Ovary (tissue), 9 donors: ENCODE data around the gene TMEM134. TPM values are rescaled to one million over a fixed set of nuclear protein-coding genes. Genes with fewer than 3 reads are reported as not detected.

Source experiments
- microRNA-seq, 3 donors: library from miRNA; unstranded; fragments of <30 nt; microRNA quantifications; one replicate each; pipeline versions ENCODE4 to v1.2.0, GENCODE V29; 2019 to 2020
- polyA plus RNA-seq, 2 donors: library from polyadenylated mRNA; stranded (reverse); fragments of 200-250 nt in 1 of 2; fragments of 350-450 nt in 1 of 2; fragmentation: Illumina TruSeq in 1 of 2; extraction: RNeasy Lipid Tissue Mini Kit (QIAGEN cat#74804) in 1 of 2; gene quantifications; one replicate each; pipeline ENCODE4 v1.2.3, GENCODE V29; 2013 to 2014
- small RNA-seq: library from RNA; depleted of rRNA; stranded (forward); fragments of <200 nt; gene quantifications from one replicate; pipeline ENCODE3, GENCODE V24; 2016
- total RNA-seq, 7 donors: library from RNA; depleted of rRNA in 2 of 7; stranded (reverse); fragments of >200 nt in 2 of 7; fragmentation: NEBNext Ultra II Directional in 3 of 7; extraction: Animal tissue kit (Norgen Biotek cat#: 25700) in 3 of 7; gene quantifications; one replicate each; pipeline versions ENCODE4 v1.1.0 to v1.2.4, GENCODE V29; 2016 to 2023
- donor health status: DM: no; HTN: no; CAD: no; lungs with moderate emphysema.
- donor health status: DM: no; HTN: no; CAD: no.
- donor health status: Bipolar disorder and iron deficiency.
- donor health status: DM: yes; HTN: yes; CAD: no.
- donor health status: DM: no; HTN: no; CAD: no.
- donor health status: DM: yes; HTN: yes; CAD: no.

Gene TMEM134
- total and polyA plus RNA-seq, 9 donors: 2.7 to 69.8 (median 44.3) TPM

Small RNA genes lying within 50 kb of the gene (microRNA-seq; reads per million reads assigned to microRNA genes)
- 0 to 1.4 (median 0.38) reads per million in 3 donors for gene MIR6752

Small RNA genes lying within 50 kb of the gene (small RNA-seq; reads per million reads assigned to genes)
- gene MIR6752: 0.15 reads per million

Other genes starting within 250 kb of the TMEM134 start
- 10 to 100 TPM; 24.8 to 58.1 (median 49.0) TPM for gene GRK2, start 202.8 kb downstream of the TMEM134 start, total RNA-seq
- gene GRK2, start 202.8 kb downstream of the TMEM134 start, polyA plus RNA-seq: 10 to 100 TPM; 21.5 to 39.3 TPM
- 10 to 100 TPM; 35.6 to 60.9 (median 44.6) TPM for gene ANKRD13D, start 179.9 kb downstream of the TMEM134 start, total RNA-seq
- gene ANKRD13D, start 179.9 kb downstream of the TMEM134 start, polyA plus RNA-seq: 10 to 100 TPM in 1 of 2 donors, 1 to 10 TPM in 1; 5.6 to 29.3 TPM
- 10 to 100 TPM; 37.9 to 69.9 (median 52.1) TPM for gene SSH3, start 165.7 kb downstream of the TMEM134 start, total RNA-seq
- 10 to 100 TPM; 18.1 to 32.1 TPM for gene SSH3, start 165.7 kb downstream of the TMEM134 start, polyA plus RNA-seq
- 10 to 100 TPM; 22.6 to 57.7 (median 47.2) TPM for gene POLD4, start 115.7 kb downstream of the TMEM134 start, total RNA-seq
- 10 to 100 TPM; 12.5 to 87.8 TPM for gene POLD4, start 115.7 kb downstream of the TMEM134 start, polyA plus RNA-seq
- gene CLCF1, start 95.7 kb downstream of the TMEM134 start, total RNA-seq: 10 to 100 TPM in 1 of 7 donors, 1 to 10 TPM in 6; 3.4 to 22.9 (median 5.0) TPM
- 1 to 10 TPM; 2.5 to 9.6 TPM for gene CLCF1, start 95.7 kb downstream of the TMEM134 start, polyA plus RNA-seq
- gene RAD9A, start 77.3 kb downstream of the TMEM134 start, total RNA-seq: 10 to 100 TPM; 13.9 to 51.7 (median 23.5) TPM
- gene RAD9A, start 77.3 kb downstream of the TMEM134 start, polyA plus RNA-seq: 10 to 100 TPM in 1 of 2 donors, 1 to 10 TPM in 1; 3.1 to 20.3 TPM
- 10 to 100 TPM; 32.2 to 86.9 (median 55.5) TPM for gene PPP1CA, start 67.4 kb downstream of the TMEM134 start, total RNA-seq
- gene PPP1CA, start 67.4 kb downstream of the TMEM134 start, polyA plus RNA-seq: 10 to 100 TPM; 43.7 to 54.9 TPM
- 1 to 10 TPM in 3 of 7 donors, under 1 TPM in 4; 0.15 to 2.0 (median 1.00) TPM for gene TBC1D10C, start 65.2 kb downstream of the TMEM134 start, total RNA-seq
- gene TBC1D10C, start 65.2 kb downstream of the TMEM134 start, polyA plus RNA-seq: 1 to 10 TPM in 1 of 2 donors, under 1 TPM in 1; 0.32 to 1.6 TPM
- 10 to 100 TPM in 1 of 7 donors, 1 to 10 TPM in 1, under 1 TPM in 5; 0.12 to 13.2 (median 0.66) TPM for gene CARNS1, start 53.6 kb downstream of the TMEM134 start, total RNA-seq
- gene CARNS1, start 53.6 kb downstream of the TMEM134 start, polyA plus RNA-seq: under 1 TPM; 0.45 to 0.58 TPM
- 10 to 100 TPM; 24.8 to 38.6 (median 33.1) TPM for gene RPS6KB2, start 40.8 kb downstream of the TMEM134 start, total RNA-seq
- gene RPS6KB2, start 40.8 kb downstream of the TMEM134 start, polyA plus RNA-seq: 10 to 100 TPM; 10.4 to 38.2 TPM
- gene PTPRCAP, start 31.6 kb downstream of the TMEM134 start, total RNA-seq: 10 to 100 TPM in 1 of 7 donors, 1 to 10 TPM in 6; 2.4 to 10.7 (median 3.2) TPM
- 1 to 10 TPM in 1 of 2 donors, not detected in 1; 7.2 TPM for gene PTPRCAP, start 31.6 kb downstream of the TMEM134 start, polyA plus RNA-seq
- 10 to 100 TPM; 31.1 to 80.5 (median 60.8) TPM for gene CORO1B, start 25.8 kb downstream of the TMEM134 start, total RNA-seq
- gene CORO1B, start 25.8 kb downstream of the TMEM134 start, polyA plus RNA-seq: 10 to 100 TPM in 1 of 2 donors, 1 to 10 TPM in 1; 2.8 to 74.3 TPM
- gene GPR152, start 16.5 kb downstream of the TMEM134 start, total RNA-seq: under 1 TPM in 1 of 7 donors, not detected in 6; 0.15 TPM
- gene GPR152, start 16.5 kb downstream of the TMEM134 start, polyA plus RNA-seq: not detected
- 1 to 10 TPM in 4 of 7 donors, under 1 TPM in 2, not detected in 1; 0.13 to 2.1 (median 1.2) TPM for gene CABP4, start 13.9 kb downstream of the TMEM134 start, total RNA-seq
- under 1 TPM; 0.62 to 0.92 TPM for gene CABP4, start 13.9 kb downstream of the TMEM134 start, polyA plus RNA-seq
- gene AIP, start 13.8 kb upstream of the TMEM134 start, total RNA-seq: 100 to 1,000 TPM in 1 of 7 donors, 10 to 100 TPM in 6; 49.1 to 103 (median 65.4) TPM
- 100 to 1,000 TPM in 1 of 2 donors, 10 to 100 TPM in 1; 33.5 to 114 TPM for gene AIP, start 13.8 kb upstream of the TMEM134 start, polyA plus RNA-seq
- 10 to 100 TPM in 3 of 7 donors, 1 to 10 TPM in 4; 3.1 to 77.2 (median 9.5) TPM for gene PITPNM1, start 36.1 kb upstream of the TMEM134 start, total RNA-seq
- gene PITPNM1, start 36.1 kb upstream of the TMEM134 start, polyA plus RNA-seq: 1 to 10 TPM; 5.3 to 6.1 TPM
- 10 to 100 TPM; 15.8 to 66.1 (median 34.6) TPM for gene CDK2AP2, start 38.9 kb upstream of the TMEM134 start, total RNA-seq
- 10 to 100 TPM in 1 of 2 donors, 1 to 10 TPM in 1; 3.8 to 35.9 TPM for gene CDK2AP2, start 38.9 kb upstream of the TMEM134 start, polyA plus RNA-seq
- not detected for gene CABP2, start 54.2 kb upstream of the TMEM134 start, total RNA-seq
- not detected for gene CABP2, start 54.2 kb upstream of the TMEM134 start, polyA plus RNA-seq
- 1,000 to 10,000 TPM in 1 of 7 donors, 100 to 1,000 TPM in 6; 358 to 1,321 (median 474) TPM for gene GSTP1, start 114.6 kb upstream of the TMEM134 start, total RNA-seq
- 100 to 1,000 TPM; 189 to 444 TPM for gene GSTP1, start 114.6 kb upstream of the TMEM134 start, polyA plus RNA-seq
- 100 to 1,000 TPM; 143 to 184 (median 169) TPM for gene NDUFV1, start 137.7 kb upstream of the TMEM134 start, total RNA-seq
- gene NDUFV1, start 137.7 kb upstream of the TMEM134 start, polyA plus RNA-seq: 100 to 1,000 TPM in 1 of 2 donors, 10 to 100 TPM in 1; 47.7 to 133 TPM
- 10 to 100 TPM in 1 of 7 donors, 1 to 10 TPM in 6; 5.0 to 10.5 (median 8.1) TPM for gene NUDT8, start 160.7 kb upstream of the TMEM134 start, total RNA-seq
- 1 to 10 TPM in 1 of 2 donors, not detected in 1; 5.7 TPM for gene NUDT8, start 160.7 kb upstream of the TMEM134 start, polyA plus RNA-seq
- not detected for gene TBX10, start 170.5 kb upstream of the TMEM134 start, total RNA-seq
- gene TBX10, start 170.5 kb upstream of the TMEM134 start, polyA plus RNA-seq: not detected
- under 1 TPM in 2 of 7 donors, not detected in 5; 0.24 to 0.25 TPM for gene ACY3, start 181.5 kb upstream of the TMEM134 start, total RNA-seq
- under 1 TPM in 1 of 2 donors, not detected in 1; 0.07 TPM for gene ACY3, start 181.5 kb upstream of the TMEM134 start, polyA plus RNA-seq
- under 1 TPM in 4 of 7 donors, not detected in 3; 0.15 to 0.57 (median 0.27) TPM for gene ALDH3B2, start 205.4 kb upstream of the TMEM134 start, total RNA-seq
- not detected for gene ALDH3B2, start 205.4 kb upstream of the TMEM134 start, polyA plus RNA-seq